Measurements from ENCODE around the gene PIGO. TPM values are rescaled to one million over a fixed set of nuclear protein-coding genes. Genes with fewer than 3 reads are reported as not detected.

Gene PIGO
- total and polyA plus RNA-seq, 9 of the 15 experiments (the other 6 are each of a cell fraction or from before 2014, with no cell fraction given), result 5.4 to 13.7 (median 9.7) TPM

- TF ChIP-seq, protein P1, sequence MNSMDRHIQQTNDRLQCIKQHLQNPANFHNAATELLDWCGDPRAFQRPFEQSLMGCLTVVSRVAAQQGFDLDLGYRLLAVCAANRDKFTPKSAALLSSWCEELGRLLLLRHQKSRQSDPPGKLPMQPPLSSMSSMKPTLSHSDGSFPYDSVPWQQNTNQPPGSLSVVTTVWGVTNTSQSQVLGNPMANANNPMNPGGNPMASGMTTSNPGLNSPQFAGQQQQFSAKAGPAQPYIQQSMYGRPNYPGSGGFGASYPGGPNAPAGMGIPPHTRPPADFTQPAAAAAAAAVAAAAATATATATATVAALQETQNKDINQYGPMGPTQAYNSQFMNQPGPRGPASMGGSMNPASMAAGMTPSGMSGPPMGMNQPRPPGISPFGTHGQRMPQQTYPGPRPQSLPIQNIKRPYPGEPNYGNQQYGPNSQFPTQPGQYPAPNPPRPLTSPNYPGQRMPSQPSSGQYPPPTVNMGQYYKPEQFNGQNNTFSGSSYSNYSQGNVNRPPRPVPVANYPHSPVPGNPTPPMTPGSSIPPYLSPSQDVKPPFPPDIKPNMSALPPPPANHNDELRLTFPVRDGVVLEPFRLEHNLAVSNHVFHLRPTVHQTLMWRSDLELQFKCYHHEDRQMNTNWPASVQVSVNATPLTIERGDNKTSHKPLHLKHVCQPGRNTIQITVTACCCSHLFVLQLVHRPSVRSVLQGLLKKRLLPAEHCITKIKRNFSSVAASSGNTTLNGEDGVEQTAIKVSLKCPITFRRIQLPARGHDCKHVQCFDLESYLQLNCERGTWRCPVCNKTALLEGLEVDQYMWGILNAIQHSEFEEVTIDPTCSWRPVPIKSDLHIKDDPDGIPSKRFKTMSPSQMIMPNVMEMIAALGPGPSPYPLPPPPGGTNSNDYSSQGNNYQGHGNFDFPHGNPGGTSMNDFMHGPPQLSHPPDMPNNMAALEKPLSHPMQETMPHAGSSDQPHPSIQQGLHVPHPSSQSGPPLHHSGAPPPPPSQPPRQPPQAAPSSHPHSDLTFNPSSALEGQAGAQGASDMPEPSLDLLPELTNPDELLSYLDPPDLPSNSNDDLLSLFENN (IDR thresholded peaks at IDR 0.05; ENCODE audit: low read depth in 2 of 2, low read length in 2 of 2), result no peak
- TF ChIP-seq SIN3A (IDR thresholded peaks at IDR 0.05; ENCODE audit: borderline replicate concordance in 2 of 2, control insufficient read depth in 1 of 2, low read depth in 2 of 2, low read length in 2 of 2), result no peak
- TF ChIP-seq TAF15 (IDR thresholded peaks at IDR 0.05; ENCODE audit: low read depth, low read length), result no peak
- TF ChIP-seq RUNX1 (IDR thresholded peaks at IDR 0.05; ENCODE audit: low read depth), result no peak
- TF ChIP-seq MAZ (CRISPR knock-in tag; conservative IDR thresholded peaks at IDR 0.05 in 1 of 2, IDR thresholded peaks at IDR 0.05 in 1 of 2), result peak in 1 of 2 experiments; percentile 23; a peak in 1 of 4 replicates
- TF ChIP-seq EP300 (IDR thresholded peaks at IDR 0.05; ENCODE audit: low read length), result no peak
- TF ChIP-seq ZNF212 (CRISPR knock-in tag; IDR thresholded peaks at IDR 0.05), result no peak
- TF ChIP-seq CTBP1 (IDR thresholded peaks at IDR 0.05; ENCODE audit: borderline replicate concordance), result peak; percentile 70; the same call in 1 of the 2 replicates
- TF ChIP-seq ZNF263 (CRISPR knock-in tag; IDR thresholded peaks at IDR 0.05; ENCODE audit: borderline replicate concordance), result peak; percentile 15; the same call in 1 of the 2 replicates
- TF ChIP-seq, protein P2, sequence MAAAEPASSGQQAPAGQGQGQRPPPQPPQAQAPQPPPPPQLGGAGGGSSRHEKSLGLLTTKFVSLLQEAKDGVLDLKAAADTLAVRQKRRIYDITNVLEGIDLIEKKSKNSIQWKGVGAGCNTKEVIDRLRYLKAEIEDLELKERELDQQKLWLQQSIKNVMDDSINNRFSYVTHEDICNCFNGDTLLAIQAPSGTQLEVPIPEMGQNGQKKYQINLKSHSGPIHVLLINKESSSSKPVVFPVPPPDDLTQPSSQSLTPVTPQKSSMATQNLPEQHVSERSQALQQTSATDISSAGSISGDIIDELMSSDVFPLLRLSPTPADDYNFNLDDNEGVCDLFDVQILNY (CRISPR knock-in tag; IDR thresholded peaks at IDR 0.05), result no peak
- peak; percentile 62 for TF ChIP-seq TAF1 (IDR thresholded peaks at IDR 0.05; ENCODE audit: control insufficient read depth, extremely low read depth, insufficient read depth, low read length, severe bottlenecking)
- no peak for TF ChIP-seq RBBP5 (IDR thresholded peaks at IDR 0.05; ENCODE audit: borderline replicate concordance, insufficient read depth, low read length, poor library complexity, severe bottlenecking)
- TF ChIP-seq GTF2F1 (IDR thresholded peaks at IDR 0.05; ENCODE audit: low read depth, low read length), result no peak; the same call in 1 of the 2 replicates
- TF ChIP-seq ZNF644 (tag; IDR thresholded peaks at IDR 0.05; ENCODE audit: low read depth), result no peak
- TF ChIP-seq RHOXF2B (CRISPR knock-in tag; conservative IDR thresholded peaks at IDR 0.05), result no peak
- TF ChIP-seq ZBTB2 (IDR thresholded peaks at IDR 0.05), result no peak
- TF ChIP-seq SRF (CRISPR knock-in tag; IDR thresholded peaks at IDR 0.05), result 0 out of 4 replicates have a peak, but pooled peaks of 1 of the 2 experiments have one; percentile 22
- no peak for TF ChIP-seq BRD4 (IDR thresholded peaks at IDR 0.05)
- no peak for TF ChIP-seq TEAD1 (CRISPR knock-in tag; IDR thresholded peaks at IDR 0.05)
These were observed 23.7 kb downstream of the PIGO start, which contains the start of gene VCP (continued) for GRCh38 chr9:35072461-35073278.

All from K562 (cell line).